ENCODE results near the gene CFAP251. TPM values are rescaled to one million over a fixed set of nuclear protein-coding genes. Genes with fewer than 3 reads are reported as not detected.

Gene CFAP251
- total and polyA plus RNA-seq, 2 donors (not counting 3 experiments of a cell fraction or from before 2014, with no cell fraction given), result 3.3 to 4.0 TPM

GRCh38 chr12:121932914-121933521 is 14.6 kb downstream of the CFAP251 start:
- intact Hi-C loops (cut with micrococcal nuclease) (no loop called here), dilution Hi-C loops (cut with MboI; ENCODE audit: extremely low pct_ligation_motif_present, low sequenced_read_pairs) (no loop called here)
- Histone ChIP-seq H3K9ac (replicated peaks; ENCODE audit: extremely low read depth, insufficient read depth, low read length) (no peak overlapping the region), H3K4me3 (replicated peaks in 1 of 3; ENCODE audit: insufficient read depth in 1 of 3, low read depth in 1 of 3, low read length in 3 of 3) (no peak overlapping the region), H3K27ac (ENCODE audit: insufficient read depth, low read depth, low read length) (no peak overlapping the region), H3K9me1 (replicated peaks; ENCODE audit: control insufficient read depth, extremely low read depth, insufficient read depth, low read length) (no peaks in the 10 kb centered on the region), H3K4me2 (ENCODE audit: insufficient read depth, low read length) (no peak overlapping the region), H2AFZ (ENCODE audit: low read depth, low read length) (no peak overlapping the region), H4K20me1 (replicated peaks; ENCODE audit: control insufficient read depth, extremely low read depth, insufficient read depth, low read length) (no peaks in the 10 kb centered on the region), H3K9me3 (replicated peaks; ENCODE audit: control insufficient read depth, insufficient read depth, low read length) (no peaks in the 10 kb centered on the region), H3K4me1 (ENCODE audit: control insufficient read depth, extremely low read depth, insufficient read depth, low read length) (peaks cover 3% of the 10 kb centered on the region), H3K36me3 (ENCODE audit: control insufficient read depth in 2 of 2, extremely low read depth in 1 of 2, insufficient read depth in 2 of 2, low read length in 2 of 2) (no peaks in the 10 kb centered on the region), H3K27me3 (ENCODE audit: control insufficient read depth in 2 of 2, insufficient read depth in 2 of 2, low read length in 2 of 2) (no peaks in the 10 kb centered on the region), H3K79me2 (ENCODE audit: control insufficient read depth, insufficient read depth, low read length) (no peaks in the 10 kb centered on the region)
- no peak for TF ChIP-seq GATA2 (IDR thresholded peaks at IDR 0.05; ENCODE audit: insufficient read depth, insufficient read length, low read depth, low read length)
- TF ChIP-seq JUN (IDR thresholded peaks at IDR 0.05; ENCODE audit: borderline replicate concordance, insufficient read depth, insufficient read length, low read depth), result no peak
- no peak for TF ChIP-seq POLR2AphosphoS5 (IDR thresholded peaks at IDR 0.05; ENCODE audit: insufficient read depth, low read depth, low read length)
- no peak for TF ChIP-seq MYC (IDR thresholded peaks at IDR 0.05; ENCODE audit: low read depth, low read length)
- no peak for TF ChIP-seq CTCF (IDR thresholded peaks at IDR 0.05; ENCODE audit: extremely low read depth in 1 of 2, insufficient read depth in 1 of 2, low read depth in 1 of 2, low read length in 2 of 2)
- TF ChIP-seq POLR2A (IDR thresholded peaks at IDR 0.05; ENCODE audit: low read depth, low read length), result no peak
- no peak for TF ChIP-seq FOS (IDR thresholded peaks at IDR 0.05; ENCODE audit: borderline replicate concordance, insufficient read depth, low read length)
- TF ChIP-seq, protein P1, sequence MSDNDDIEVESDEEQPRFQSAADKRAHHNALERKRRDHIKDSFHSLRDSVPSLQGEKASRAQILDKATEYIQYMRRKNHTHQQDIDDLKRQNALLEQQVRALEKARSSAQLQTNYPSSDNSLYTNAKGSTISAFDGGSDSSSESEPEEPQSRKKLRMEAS (IDR thresholded peaks at IDR 0.05; ENCODE audit: insufficient read depth, insufficient read length), result no peak
- no peak for TF ChIP-seq EZH2 (IDR thresholded peaks at IDR 0.05; ENCODE audit: borderline replicate concordance, low read depth, low read length, severe bottlenecking)
- CTCF ChIA-PET, result interaction anchor here (1.2 kb wide), 1 partner anchor 88 kb away, joined by 3 read pairs; the partner anchor contains the start of gene BCL7A
- DNase-seq (ENCODE audit: low read depth, low spot score) (no peak), FAIRE-seq (no peak)
- POLR2A ChIA-PET, result no interaction called here
- BruUV-seq (replicated peaks), result no TSS peak
